ES-I3 (cell line): ENCODE measurements around the gene RHPN2.
"Not testable (repeated sequence)": the region's sequence is repeated elsewhere in the genome, so short reads cannot be mapped to it uniquely, and the experiment has no call there.

Experiments used
- H3K36me3 ChIP-seq: 2 replicates; pipeline ENCODE4 v1.6.1; 2013; ENCODE audit warnings: mild to moderate bottlenecking, low read length, control low read depth, moderate library complexity; ENCODE audit not compliant: insufficient read depth
- H3K4me1 ChIP-seq: 2 replicates; pipeline ENCODE4 v1.6.1; 2013; ENCODE audit warnings: mild to moderate bottlenecking, control low read depth, low read length; ENCODE audit not compliant: insufficient read depth
- H3K9ac ChIP-seq: 2 replicates; pipeline ENCODE4 v1.6.1; 2013; ENCODE audit warnings: low read depth, mild to moderate bottlenecking, low read length, moderate library complexity
- H3K9me3 ChIP-seq: 2 replicates; pipeline ENCODE4 v1.6.1; 2013; ENCODE audit warnings: mild to moderate bottlenecking, low read length, moderate library complexity; ENCODE audit not compliant: control insufficient read depth, insufficient read depth

Gene RHPN2

DNA sequence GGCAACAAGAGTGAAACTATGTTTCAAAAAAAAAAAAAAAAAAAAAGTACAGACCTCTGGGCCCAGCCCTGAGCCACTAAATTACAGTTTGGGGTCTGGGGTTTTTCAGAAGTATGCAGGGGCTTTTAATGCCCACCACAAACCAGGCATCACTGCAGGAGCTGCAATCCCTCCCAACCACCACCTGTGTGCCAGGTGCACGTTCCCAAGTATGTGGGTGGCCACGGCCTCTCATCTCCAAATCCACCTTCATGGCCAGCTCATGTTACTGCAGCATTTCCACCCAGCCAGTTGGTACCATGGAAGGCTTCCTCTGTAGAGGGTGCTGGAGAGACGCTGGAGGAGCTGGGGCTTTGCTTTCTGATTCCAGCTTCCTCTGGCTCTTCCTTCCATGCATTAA, 119.4 kb downstream of the RHPN2 start:
- H3K36me3 ChIP-seq: peaks cover 8% of the 10 kb centered on the region
- no peaks in the 10 kb centered on the region for H3K9me3 ChIP-seq
- H3K9ac ChIP-seq: no peak overlapping the region
- no peaks in the 10 kb centered on the region for H3K4me1 ChIP-seq

DNA sequence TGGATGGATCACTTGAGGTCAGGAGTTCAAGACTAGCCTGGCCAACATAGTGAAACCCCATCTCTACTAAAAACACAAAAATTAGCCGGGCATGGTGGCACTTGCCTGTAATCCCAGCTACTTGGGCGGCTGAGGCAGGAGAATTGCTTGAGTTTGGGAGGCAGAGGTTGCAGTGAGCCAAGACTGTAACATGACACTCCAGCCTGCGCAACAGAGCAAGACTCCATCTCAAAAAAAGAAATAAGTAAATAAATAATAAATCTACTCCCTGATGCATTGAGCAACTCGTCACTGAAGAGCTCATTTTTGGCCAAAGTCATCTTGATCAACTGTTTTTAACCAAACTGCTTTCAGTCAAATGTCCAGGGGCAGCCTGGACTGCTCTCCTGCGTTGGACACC, 123.4 kb downstream of the RHPN2 start:
- H3K9me3 ChIP-seq, H3K4me1 ChIP-seq, H3K36me3 ChIP-seq, H3K9ac ChIP-seq: not testable (repeated sequence)

DNA sequence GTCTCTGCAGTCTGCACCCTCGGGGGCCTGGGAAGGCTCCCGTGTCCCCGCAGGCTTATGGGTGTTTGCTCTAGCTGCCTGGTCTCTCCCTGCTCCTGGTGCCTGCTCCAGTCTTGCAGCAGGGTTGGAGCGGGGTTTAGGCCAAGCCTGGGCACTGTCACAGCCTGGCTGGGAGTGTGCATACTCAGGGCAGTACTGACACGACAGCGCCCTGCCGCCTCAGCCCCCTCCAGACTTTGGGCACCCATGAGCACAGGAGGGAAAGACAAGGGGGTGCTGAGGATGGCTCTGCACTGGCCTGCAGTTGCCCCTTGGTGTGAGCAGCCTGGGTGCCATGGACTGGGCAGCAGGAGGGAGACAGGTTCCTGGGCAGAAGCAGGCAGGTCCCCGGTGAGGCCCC, 128.6 kb downstream of the RHPN2 start:
- H3K36me3 ChIP-seq: no peaks in the 10 kb centered on the region; the same call in 1 of the 2 replicates
- H3K4me1 ChIP-seq: no peaks in the 10 kb centered on the region
- H3K9me3 ChIP-seq: no peaks in the 10 kb centered on the region
- H3K9ac ChIP-seq: no peak overlapping the region

DNA sequence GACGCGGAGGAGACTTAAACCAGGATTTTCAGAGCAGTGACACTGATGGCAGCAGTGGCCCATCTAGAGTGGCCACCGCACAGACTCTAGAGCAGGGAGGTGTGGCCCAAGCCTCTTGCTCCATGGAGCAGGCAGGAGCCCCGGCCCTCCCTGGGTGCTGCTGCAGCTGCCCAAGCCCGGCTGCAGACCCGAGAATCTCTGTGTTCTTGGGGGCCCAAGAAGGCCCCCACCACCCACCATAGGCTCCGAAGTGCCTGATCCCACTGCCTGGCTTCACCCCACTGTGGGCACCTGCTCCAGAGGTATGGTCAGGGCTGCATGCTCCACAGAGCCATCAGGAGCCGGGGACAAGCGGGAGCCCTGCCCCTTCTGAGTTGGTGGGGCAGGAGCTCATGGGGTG, 129.1 kb downstream of the RHPN2 start:
- H3K9me3 ChIP-seq: no peaks in the 10 kb centered on the region
- no peaks in the 10 kb centered on the region; the same call in 1 of the 2 replicates for H3K36me3 ChIP-seq
- H3K9ac ChIP-seq: no peak overlapping the region
- H3K4me1 ChIP-seq: no peaks in the 10 kb centered on the region

DNA sequence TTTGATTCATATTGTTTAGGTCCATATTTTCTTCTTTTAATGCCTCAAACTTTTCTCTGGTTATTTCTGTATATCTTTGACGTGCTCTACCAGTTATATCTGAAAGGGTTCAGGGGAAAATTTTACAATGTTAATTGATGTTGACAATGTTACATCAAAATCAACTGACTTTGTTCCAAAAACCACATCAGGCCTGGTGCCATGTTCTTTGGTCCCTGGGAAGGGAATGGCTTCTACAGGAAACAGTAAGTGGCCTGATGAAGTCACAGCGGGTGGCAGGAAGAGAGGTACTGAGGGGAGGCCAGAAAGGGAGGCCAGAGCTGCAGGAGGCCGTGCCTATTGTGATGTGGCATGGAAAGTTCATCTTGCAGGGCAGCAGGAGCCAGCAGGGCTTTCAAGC, 131.1 kb downstream of the RHPN2 start:
- no peaks in the 10 kb centered on the region for H3K4me1 ChIP-seq
- H3K9me3 ChIP-seq: no peaks in the 10 kb centered on the region
- H3K9ac ChIP-seq: no peak overlapping the region
- H3K36me3 ChIP-seq: no peaks in the 10 kb centered on the region; the same call in 1 of the 2 replicates

DNA sequence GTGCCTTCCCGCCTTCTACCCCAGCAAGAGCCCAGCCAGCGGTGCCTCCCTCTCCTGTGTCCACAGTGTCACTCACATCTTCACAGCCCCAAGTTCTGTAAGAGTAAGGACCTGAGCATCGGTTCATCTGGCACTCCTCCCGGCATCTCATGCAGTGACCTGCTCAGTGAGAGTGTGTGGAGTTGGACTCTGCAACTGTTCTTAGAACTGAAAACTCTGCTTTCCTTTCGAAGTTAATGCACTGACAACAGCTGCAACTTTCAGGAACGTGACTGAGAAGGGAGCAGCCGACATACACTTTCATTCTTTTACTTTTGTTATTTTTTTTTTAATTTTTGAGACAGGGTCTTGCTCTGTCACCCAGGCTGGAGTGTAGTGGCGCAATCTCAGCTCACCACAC, 134.1 kb downstream of the RHPN2 start:
- H3K36me3 ChIP-seq: no peaks in the 10 kb centered on the region; the same call in 1 of the 2 replicates
- no peaks in the 10 kb centered on the region for H3K9me3 ChIP-seq
- H3K4me1 ChIP-seq: no peaks in the 10 kb centered on the region
- no peak overlapping the region for H3K9ac ChIP-seq

DNA sequence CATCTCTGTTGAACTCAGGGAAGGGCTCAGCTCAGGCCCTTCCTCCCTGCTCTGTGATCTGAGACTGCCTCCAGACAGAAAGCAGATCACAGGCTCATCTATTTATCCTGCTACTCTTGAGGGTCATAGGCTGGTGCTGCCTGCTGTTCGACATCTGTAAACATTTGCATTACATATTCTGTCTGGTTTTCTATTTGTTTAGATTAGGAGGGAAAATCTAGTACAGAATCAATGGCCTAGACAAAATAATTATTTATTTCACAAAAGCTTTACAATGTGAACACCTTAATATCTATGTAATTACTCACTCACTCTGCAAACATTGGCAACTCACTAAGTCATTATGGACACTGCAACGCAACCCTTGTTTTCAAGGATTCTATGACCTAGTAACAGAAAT, 135.9 kb downstream of the RHPN2 start:
- peaks cover 6% of the 10 kb centered on the region for H3K36me3 ChIP-seq
- no peaks in the 10 kb centered on the region for H3K9me3 ChIP-seq
- no peak overlapping the region for H3K9ac ChIP-seq
- no peaks in the 10 kb centered on the region for H3K4me1 ChIP-seq
